ENCODE measurements around the gene DDX47. TPM values are rescaled to one million over a fixed set of nuclear protein-coding genes. Genes with fewer than 3 reads are reported as not detected.
"Not testable (repeated sequence)": the region's sequence is repeated elsewhere in the genome, so short reads cannot be mapped to it uniquely, and the experiment has no call there.

The DDX47 gene
- total RNA-seq, 1 experiment from 2014 or later: 192 TPM

DNA sequence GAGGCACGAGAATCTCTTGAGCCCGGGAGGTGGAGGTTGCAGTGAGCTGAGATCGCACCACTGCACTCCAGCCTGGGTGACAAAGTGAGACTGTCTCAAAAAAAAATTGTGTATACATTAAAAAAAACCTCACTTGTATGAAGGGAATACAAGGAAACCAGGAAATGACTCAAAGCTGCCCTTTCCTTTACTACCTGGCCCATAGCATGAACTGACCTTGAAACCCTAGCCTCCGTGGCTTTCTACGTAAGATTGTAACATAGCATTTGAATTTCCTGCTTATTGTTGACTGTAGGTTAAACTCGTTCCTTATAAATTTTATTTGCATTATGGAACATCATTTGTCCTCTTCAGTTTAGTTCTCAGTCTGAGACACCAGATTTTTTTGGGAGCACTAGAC, 9.1 kb upstream of the DDX47 start:
- CTCF ChIA-PET: interaction anchor here (0.6 to 2.0 kb wide), 5 partner anchors 11 to 666 kb away, joined by 3 to 9 read pairs (median 6); no protein-coding TSS in a partner anchor
- intact Hi-C loops (cut with micrococcal nuclease; ENCODE audit: unreplicated experiment): loop anchor here (1.0 to 5.0 kb wide), 9 partner anchors 10 to 418 kb away; no protein-coding TSS in a partner anchor
- 0 out of 2 replicates have a peak, but pooled peaks cover 12% of the 10 kb centered on the region for H3K79me2 ChIP-seq (ENCODE audit: low read depth)

DNA sequence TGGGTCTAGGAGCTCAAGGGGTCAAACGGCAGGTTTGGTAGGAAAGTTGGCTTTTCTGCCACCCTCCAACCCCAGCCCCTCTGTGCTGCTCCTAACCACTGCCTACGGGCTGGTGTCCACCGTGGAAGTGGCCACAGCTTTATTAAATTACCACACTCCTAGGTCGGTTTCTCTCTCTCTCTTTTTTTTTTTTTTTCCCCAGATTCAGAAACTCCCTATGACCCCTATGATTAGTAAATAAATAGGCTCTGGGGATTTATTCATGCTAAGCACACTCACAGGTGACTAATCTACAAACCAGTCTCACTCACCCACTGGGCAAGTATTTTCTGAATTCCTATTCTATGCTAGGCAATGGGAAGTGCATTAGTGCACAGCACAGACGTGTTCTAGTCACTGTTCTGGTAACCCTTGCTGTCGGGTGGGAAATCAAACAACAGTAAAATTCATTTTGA, 8.7 kb upstream of the DDX47 start:
- Histone ChIP-seq H3K79me2 (ENCODE audit: low read depth) (0 out of 2 replicates have a peak, but pooled peaks cover 12% of the 10 kb centered on the region), H3K27me3 (ENCODE audit: insufficient read depth, low read depth) (no peaks in the 10 kb centered on the region), H3K36me3 (ENCODE audit: low read depth) (no peaks in the 10 kb centered on the region), H3K9me3 (ENCODE audit: insufficient read depth, low read depth) (no peaks in the 10 kb centered on the region), H4K20me1 (ENCODE audit: insufficient read depth) (no peaks in the 10 kb centered on the region), H3K4me2 (peak overlapping the region; percentile 89), H3F3A (ENCODE audit: insufficient read depth, low read depth) (peaks cover 71% of the 10 kb centered on the region), H3K4me3 (peak overlapping the region; percentile 47), H3K9me2 (ENCODE audit: insufficient read depth) (no peaks in the 10 kb centered on the region), H2AFZ (no peak overlapping the region), H3K27ac (peak overlapping the region; percentile 100), H3K4me1 (replicated peaks; ENCODE audit: insufficient read depth) (peaks cover 91% of the 10 kb centered on the region)
- CTCF ChIA-PET: interaction anchor here (0.6 to 2.0 kb wide), 5 partner anchors 10 to 665 kb away, joined by 3 to 9 read pairs (median 6); no protein-coding TSS in a partner anchor
- intact Hi-C loops (cut with micrococcal nuclease; ENCODE audit: unreplicated experiment): loop anchor here (1.0 to 5.0 kb wide), 9 partner anchors 10 to 418 kb away; no protein-coding TSS in a partner anchor
- no TSS peak for BruUV-seq (replicated peaks)
- DNase-seq: peak; percentile 70 to 99
- TF ChIP-seq, protein P1, sequence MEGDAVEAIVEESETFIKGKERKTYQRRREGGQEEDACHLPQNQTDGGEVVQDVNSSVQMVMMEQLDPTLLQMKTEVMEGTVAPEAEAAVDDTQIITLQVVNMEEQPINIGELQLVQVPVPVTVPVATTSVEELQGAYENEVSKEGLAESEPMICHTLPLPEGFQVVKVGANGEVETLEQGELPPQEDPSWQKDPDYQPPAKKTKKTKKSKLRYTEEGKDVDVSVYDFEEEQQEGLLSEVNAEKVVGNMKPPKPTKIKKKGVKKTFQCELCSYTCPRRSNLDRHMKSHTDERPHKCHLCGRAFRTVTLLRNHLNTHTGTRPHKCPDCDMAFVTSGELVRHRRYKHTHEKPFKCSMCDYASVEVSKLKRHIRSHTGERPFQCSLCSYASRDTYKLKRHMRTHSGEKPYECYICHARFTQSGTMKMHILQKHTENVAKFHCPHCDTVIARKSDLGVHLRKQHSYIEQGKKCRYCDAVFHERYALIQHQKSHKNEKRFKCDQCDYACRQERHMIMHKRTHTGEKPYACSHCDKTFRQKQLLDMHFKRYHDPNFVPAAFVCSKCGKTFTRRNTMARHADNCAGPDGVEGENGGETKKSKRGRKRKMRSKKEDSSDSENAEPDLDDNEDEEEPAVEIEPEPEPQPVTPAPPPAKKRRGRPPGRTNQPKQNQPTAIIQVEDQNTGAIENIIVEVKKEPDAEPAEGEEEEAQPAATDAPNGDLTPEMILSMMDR (conservative IDR thresholded peaks at IDR 0.05): no peak
- no peak for TF ChIP-seq EZH2 (IDR thresholded peaks at IDR 0.05; ENCODE audit: low read depth)
- POLR2A ChIA-PET (ENCODE audit: unreplicated experiment): interaction anchor here (0.6 to 1.9 kb wide), 17 partner anchors 12 to 659 kb away, joined by 3 to 24 read pairs (median 11); partner anchors contain the start of gene GPRC5A

More for the DNA sequence above, 9.1 kb upstream of the DDX47 start:
- peak overlapping the region; percentile 47 for H3K4me3 ChIP-seq
- TF ChIP-seq EZH2 (IDR thresholded peaks at IDR 0.05; ENCODE audit: low read depth): no peak
- TF ChIP-seq, protein P1 (conservative IDR thresholded peaks at IDR 0.05): no peak
- H3K27me3 ChIP-seq (ENCODE audit: insufficient read depth, low read depth): no peaks in the 10 kb centered on the region
- H3K4me1 ChIP-seq (replicated peaks; ENCODE audit: insufficient read depth): peaks cover 92% of the 10 kb centered on the region
- H3F3A ChIP-seq (ENCODE audit: insufficient read depth, low read depth): peaks cover 67% of the 10 kb centered on the region
- BruUV-seq (replicated peaks): TSS peak; percentile 66
- no peaks in the 10 kb centered on the region for H3K9me2 ChIP-seq (ENCODE audit: insufficient read depth)
- peak overlapping the region; percentile 89 for H3K4me2 ChIP-seq
- H2AFZ ChIP-seq: no peak overlapping the region
- H3K9me3 ChIP-seq (ENCODE audit: insufficient read depth, low read depth): no peaks in the 10 kb centered on the region
- DNase-seq: peak; percentile 64 to 97
- peak overlapping the region; percentile 100 for H3K27ac ChIP-seq
- H3K36me3 ChIP-seq (ENCODE audit: low read depth): no peaks in the 10 kb centered on the region
- H4K20me1 ChIP-seq (ENCODE audit: insufficient read depth): no peaks in the 10 kb centered on the region
- POLR2A ChIA-PET (ENCODE audit: unreplicated experiment): interaction anchor here (0.6 to 1.9 kb wide), 20 partner anchors 11 to 660 kb away, joined by 3 to 24 read pairs (median 9); partner anchors contain the start of gene GPRC5A

- POLR2A ChIA-PET (ENCODE audit: unreplicated experiment): interaction anchor here (0.5 to 1.1 kb wide), 3 partner anchors 12 to 173 kb away, joined by 3 to 5 read pairs (median 3); no protein-coding TSS in a partner anchor
- Histone ChIP-seq H3K9me3 (ENCODE audit: insufficient read depth, low read depth) (no peaks in the 10 kb centered on the region), H3F3A (ENCODE audit: insufficient read depth, low read depth) (peaks cover 62% of the 10 kb centered on the region), H2AFZ (no peak overlapping the region; the same call in 1 of the 2 replicates), H3K4me2 (peak overlapping the region; percentile 42; the same call in 1 of the 2 replicates), H3K9me2 (ENCODE audit: insufficient read depth) (no peaks in the 10 kb centered on the region), H3K36me3 (ENCODE audit: low read depth) (no peaks in the 10 kb centered on the region), H3K27ac (peak overlapping the region; percentile 100), H3K4me1 (replicated peaks; ENCODE audit: insufficient read depth) (peaks cover 69% of the 10 kb centered on the region), H3K79me2 (ENCODE audit: low read depth) (0 out of 2 replicates have a peak, but pooled peaks cover 12% of the 10 kb centered on the region), H4K20me1 (ENCODE audit: insufficient read depth) (no peaks in the 10 kb centered on the region), H3K4me3 (no peak overlapping the region), H3K27me3 (ENCODE audit: insufficient read depth, low read depth) (no peaks in the 10 kb centered on the region)
- no TSS peak for BruUV-seq (replicated peaks)
- TF ChIP-seq, protein P1 (conservative IDR thresholded peaks at IDR 0.05): no peak
- TF ChIP-seq EZH2 (IDR thresholded peaks at IDR 0.05; ENCODE audit: low read depth): no peak
- DNase-seq: peak in 1 of 2 experiments; percentile 62
- CTCF ChIA-PET: interaction anchor here (1.5 kb wide), 1 partner anchor 18 kb away, joined by 5 read pairs; no protein-coding TSS in a partner anchor
- intact Hi-C loops (cut with micrococcal nuclease; ENCODE audit: unreplicated experiment): no loop called here
These were observed 6.2 kb upstream of the DDX47 start for GRCh38 chr12:12806784-12807516.

- H4K20me1 ChIP-seq (ENCODE audit: insufficient read depth); H3K4me3 ChIP-seq; BruUV-seq (replicated peaks); H3K36me3 ChIP-seq (ENCODE audit: low read depth); DNase-seq; H3K9me2 ChIP-seq (ENCODE audit: insufficient read depth); H3K9me3 ChIP-seq (ENCODE audit: insufficient read depth, low read depth); H2AFZ ChIP-seq; H3K27me3 ChIP-seq (ENCODE audit: insufficient read depth, low read depth); intact Hi-C loops (cut with micrococcal nuclease; ENCODE audit: unreplicated experiment): not testable (repeated sequence)
- Histone ChIP-seq H3K79me2 (ENCODE audit: low read depth) (0 out of 2 replicates have a peak, but pooled peaks cover 12% of the 10 kb centered on the region), H3K4me2 (peak overlapping the region; percentile 42; the same call in 1 of the 2 replicates), H3K4me1 (replicated peaks; ENCODE audit: insufficient read depth) (peaks cover 69% of the 10 kb centered on the region), H3K27ac (peak overlapping the region; percentile 100), H3F3A (ENCODE audit: insufficient read depth, low read depth) (peaks cover 58% of the 10 kb centered on the region)
- ChIA-PET POLR2A (ENCODE audit: unreplicated experiment) (interaction anchor here (0.5 to 1.1 kb wide), 3 partner anchors 13 to 172 kb away, joined by 3 to 5 read pairs (median 3); no protein-coding TSS in a partner anchor), CTCF (interaction anchor here (1.5 kb wide), 1 partner anchor 18 kb away, joined by 5 read pairs; no protein-coding TSS in a partner anchor)
These were observed 5.6 kb upstream of the DDX47 start for GRCh38 chr12:12807517-12807903.
